GM12892 (cell line): ENCODE measurements around the gene JAG1.
A peak's percentile ranks its signal among the peaks of the same experiment; 100 is the strongest.

Experiments
- DNase-seq: peaks from one replicate; pipeline ENCODE4 v3.0.0; 2011; ENCODE audit not compliant: insufficient read length
- FAIRE-seq: peaks from 2 replicates; lab custom pipeline; 2011; peaks lifted over from hg19 to GRCh38; lab: Jason Lieb, UNC
- POLR2A ChIP-seq: IDR thresholded peaks from 2 replicates; pipeline ENCODE4 v1.6.1; 2011; ENCODE audit warnings: low read depth, low read length, control low read depth
- POLR2AphosphoS5 ChIP-seq: IDR thresholded peaks from 2 replicates; pipeline ENCODE4 v1.6.1; 2011; ENCODE audit warnings: low read depth, low read length, control low read depth
- TAF1 ChIP-seq: IDR thresholded peaks from 2 replicates; pipeline ENCODE4 v1.6.1; 2011; ENCODE audit warnings: low read depth, mild to moderate bottlenecking, control low read depth, low read length, borderline replicate concordance

Gene JAG1

GRCh38 chr20:10673176-10673841, 490 bp downstream of the JAG1 start:
- DNase-seq (peak; percentile 34), FAIRE-seq (no peak)
- TF ChIP-seq TAF1, result no peak
- no peak for TF ChIP-seq POLR2AphosphoS5

GRCh38 chr20:10672624-10673127, 1.1 kb downstream of the JAG1 start:
- DNase-seq (peak; percentile 23), FAIRE-seq (no peak)
- TF ChIP-seq POLR2AphosphoS5 (no peak), POLR2A (no peak), TAF1 (no peak)

GRCh38 chr20:10671919-10672623, 1.7 kb downstream of the JAG1 start:
- no peak for TF ChIP-seq POLR2AphosphoS5
- TF ChIP-seq POLR2A, result no peak
- no peak for TF ChIP-seq TAF1
- DNase-seq, result peak; percentile 26
- no peak for FAIRE-seq

- FAIRE-seq (no peak), DNase-seq (peak; percentile 48)
- TF ChIP-seq TAF1, result no peak
- no peak for TF ChIP-seq POLR2A
- TF ChIP-seq POLR2AphosphoS5, result no peak
These were observed 2.4 kb downstream of the JAG1 start for GRCh38 chr20:10671221-10671918.

GRCh38 chr20:10670501-10671220, 3.1 kb downstream of the JAG1 start:
- no peak for TF ChIP-seq TAF1
- no peak for TF ChIP-seq POLR2AphosphoS5
- no peak for TF ChIP-seq POLR2A
- DNase-seq (peak; percentile 41), FAIRE-seq (peak; percentile 93)

GRCh38 chr20:10669843-10670446, 3.9 kb downstream of the JAG1 start:
- FAIRE-seq, result no peak
- no peak for TF ChIP-seq POLR2A
- no peak for TF ChIP-seq TAF1
- no peak for TF ChIP-seq POLR2AphosphoS5

GRCh38 chr20:10668677-10669368, 5.0 kb downstream of the JAG1 start:
- no peak for TF ChIP-seq POLR2A
- no peak for TF ChIP-seq TAF1
- TF ChIP-seq POLR2AphosphoS5, result no peak
- FAIRE-seq (no peak), DNase-seq (no peak)

More at GRCh38 chr20:10669843-10670446, 3.9 kb downstream of the JAG1 start:
- DNase-seq, result no peak

GRCh38 chr20:10667560-10668167, 6.1 kb downstream of the JAG1 start:
- DNase-seq, result no peak
- TF ChIP-seq POLR2AphosphoS5 (no peak), POLR2A (no peak), TAF1 (no peak)
- no peak for FAIRE-seq

- FAIRE-seq (no peak), DNase-seq (no peak)
- TF ChIP-seq POLR2A (no peak), POLR2AphosphoS5 (no peak), TAF1 (no peak)
These were observed 6.8 kb downstream of the JAG1 start for GRCh38 chr20:10667077-10667401.

- no peak for DNase-seq
- TF ChIP-seq TAF1, result no peak
- no peak for TF ChIP-seq POLR2AphosphoS5
- no peak for TF ChIP-seq POLR2A
- FAIRE-seq, result no peak
These were observed 7.3 kb downstream of the JAG1 start for GRCh38 chr20:10666221-10667076.
